DOHH2 (cell line): ENCODE results near the gene JDP2.

ENCODE experiments used
- H3F3A ChIP-seq: fragments of 200-600 bp; sonication (generic), shearing (Covaris generic); 2 replicates; pipeline ENCODE4 v1.6.0; 2016; ENCODE audit warnings: antibody characterized with exemption, mild to moderate bottlenecking; ENCODE audit not compliant: control insufficient read depth, insufficient read depth
- H3K27ac ChIP-seq: fragments of 200-600 bp; sonication (generic); 2 replicates; pipeline ENCODE4 v1.5.1; 2014; ENCODE audit warnings: low read depth, mild to moderate bottlenecking, low read length, moderate library complexity
- H3K27me3 ChIP-seq: fragments of 200-600 bp; sonication (generic); 2 replicates; pipeline ENCODE4 v1.6.1; 2014; ENCODE audit warnings: mild to moderate bottlenecking, low read length, mixed read lengths; ENCODE audit not compliant: control insufficient read depth
- H3K36me3 ChIP-seq: fragments of 200-600 bp; sonication (generic); 2 replicates; pipeline ENCODE4 v1.6.1; 2014; ENCODE audit warnings: mild to moderate bottlenecking, low read length, moderate library complexity, mixed read lengths; ENCODE audit not compliant: control insufficient read depth
- H3K4me1 ChIP-seq: fragments of 200-600 bp; sonication (generic); 2 replicates; pipeline ENCODE4 v1.6.1; 2014; ENCODE audit warnings: mild to moderate bottlenecking, low read length, mixed read lengths; ENCODE audit not compliant: control insufficient read depth
- H3K4me2 ChIP-seq: fragments of 200-600 bp; sonication (generic); 2 replicates; pipeline ENCODE4 v1.6.0; 2014; ENCODE audit warnings: mild to moderate bottlenecking, low read length, moderate library complexity
- H3K4me3 ChIP-seq: fragments of 200-600 bp; sonication (generic); 2 replicates; pipeline ENCODE4 v1.5.1; 2014; ENCODE audit warnings: mild to moderate bottlenecking, low read length, mixed read lengths
- H3K79me2 ChIP-seq: fragments of 200-600 bp; sonication (generic); 2 replicates; pipeline ENCODE4 v1.6.1; 2014; ENCODE audit warnings: mild to moderate bottlenecking, low read length, mixed read lengths; ENCODE audit not compliant: control insufficient read depth
- H3K9me2 ChIP-seq: fragments of 200-600 bp; sonication (generic); replicated peaks from 2 replicates; pipeline ENCODE4 v1.6.1; 2014; ENCODE audit warnings: mild to moderate bottlenecking, low read length, mixed read lengths; ENCODE audit not compliant: control insufficient read depth
- H3K9me3 ChIP-seq: fragments of 200-600 bp; sonication (generic); 2 replicates; pipeline ENCODE4 v1.6.1; 2014; ENCODE audit warnings: antibody characterized with exemption, low read length, mixed read lengths; ENCODE audit not compliant: control insufficient read depth, insufficient read depth
- H4K20me1 ChIP-seq: fragments of 200-600 bp; sonication (generic); 2 replicates; pipeline ENCODE4 v1.6.0; 2014; ENCODE audit warnings: low read depth, mild to moderate bottlenecking, antibody characterized with exemption, low read length, moderate library complexity; ENCODE audit not compliant: control insufficient read depth, insufficient read depth
- EZH2phosphoT487 ChIP-seq: fragments of 200-600 bp; sonication (generic); IDR thresholded peaks from 2 replicates; pipeline ENCODE4 v1.6.1; 2017; ENCODE audit warnings: borderline replicate concordance, mild to moderate bottlenecking, antibody characterized with exemption, low read length, moderate library complexity, mixed read lengths
- TF ChIP-seq, protein P1 (sequence below): fragments of 200-600 bp; sonication (generic); IDR thresholded peaks from one replicate; pipeline ENCODE4 v1.5.1; 2014; ENCODE audit warnings: antibody characterized with exemption, mild to moderate bottlenecking, low read depth, low read length; ENCODE audit not compliant: poor library complexity, severe bottlenecking

The JDP2 gene

DNA sequence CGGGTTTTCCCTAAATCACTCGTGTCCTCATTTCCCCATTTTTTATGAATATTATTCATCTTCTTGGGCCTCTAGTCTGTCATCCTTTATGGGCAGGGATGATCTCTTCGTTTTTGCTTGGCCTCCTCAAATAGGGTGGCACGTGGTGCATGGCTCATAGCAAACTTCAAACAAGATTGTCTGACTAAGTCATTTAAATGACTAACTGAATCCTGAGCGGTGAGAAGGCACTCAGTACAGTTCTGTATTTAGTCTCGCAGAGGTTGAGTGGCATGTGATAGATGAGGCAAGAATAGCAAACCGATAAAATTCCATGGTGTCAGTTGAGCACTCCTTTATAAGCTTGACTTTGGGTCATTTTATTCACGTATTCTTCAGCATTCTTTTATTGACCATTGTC lies 5.7 kb upstream of the JDP2 start:
- no peaks in the 10 kb centered on the region for H3K36me3 ChIP-seq
- H3K4me2 ChIP-seq, result no peak overlapping the region
- no peaks in the 10 kb centered on the region for H3K9me2 ChIP-seq
- peaks cover 4% of the 10 kb centered on the region for H3K9me3 ChIP-seq
- no peak overlapping the region for H3K4me3 ChIP-seq
- no peaks in the 10 kb centered on the region for H3K79me2 ChIP-seq
- H3F3A ChIP-seq, result peaks cover 8% of the 10 kb centered on the region; the same call in 1 of the 2 replicates
- peaks cover 14% of the 10 kb centered on the region for H3K27me3 ChIP-seq
- no peak overlapping the region for H3K27ac ChIP-seq
- TF ChIP-seq EZH2phosphoT487, result no peak
- TF ChIP-seq, protein P1, sequence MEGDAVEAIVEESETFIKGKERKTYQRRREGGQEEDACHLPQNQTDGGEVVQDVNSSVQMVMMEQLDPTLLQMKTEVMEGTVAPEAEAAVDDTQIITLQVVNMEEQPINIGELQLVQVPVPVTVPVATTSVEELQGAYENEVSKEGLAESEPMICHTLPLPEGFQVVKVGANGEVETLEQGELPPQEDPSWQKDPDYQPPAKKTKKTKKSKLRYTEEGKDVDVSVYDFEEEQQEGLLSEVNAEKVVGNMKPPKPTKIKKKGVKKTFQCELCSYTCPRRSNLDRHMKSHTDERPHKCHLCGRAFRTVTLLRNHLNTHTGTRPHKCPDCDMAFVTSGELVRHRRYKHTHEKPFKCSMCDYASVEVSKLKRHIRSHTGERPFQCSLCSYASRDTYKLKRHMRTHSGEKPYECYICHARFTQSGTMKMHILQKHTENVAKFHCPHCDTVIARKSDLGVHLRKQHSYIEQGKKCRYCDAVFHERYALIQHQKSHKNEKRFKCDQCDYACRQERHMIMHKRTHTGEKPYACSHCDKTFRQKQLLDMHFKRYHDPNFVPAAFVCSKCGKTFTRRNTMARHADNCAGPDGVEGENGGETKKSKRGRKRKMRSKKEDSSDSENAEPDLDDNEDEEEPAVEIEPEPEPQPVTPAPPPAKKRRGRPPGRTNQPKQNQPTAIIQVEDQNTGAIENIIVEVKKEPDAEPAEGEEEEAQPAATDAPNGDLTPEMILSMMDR, result no peak
- no peaks in the 10 kb centered on the region for H4K20me1 ChIP-seq
- peaks cover 26% of the 10 kb centered on the region for H3K4me1 ChIP-seq

DNA sequence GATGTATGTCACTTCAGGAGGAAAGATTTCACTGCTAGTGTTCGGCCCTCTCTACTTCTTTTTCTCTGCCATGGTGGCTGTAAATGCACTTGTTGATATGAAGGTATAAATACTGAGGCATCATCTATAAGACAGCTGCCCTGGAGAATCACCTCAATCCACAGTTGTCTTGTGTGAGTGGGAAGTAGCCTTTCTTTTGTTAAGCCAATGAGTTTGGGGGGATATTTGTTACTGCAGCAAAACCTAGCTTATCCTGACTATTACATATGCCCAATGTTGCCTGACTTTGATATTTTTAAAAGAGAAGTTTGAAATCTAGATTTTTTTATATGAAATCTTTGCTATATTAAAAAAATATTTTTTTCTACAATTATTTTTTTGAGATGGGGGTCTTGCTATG lies 3.3 kb upstream of the JDP2 start:
- peaks cover 27% of the 10 kb centered on the region for H3K4me1 ChIP-seq
- H3F3A ChIP-seq, result peaks cover 8% of the 10 kb centered on the region; the same call in 1 of the 2 replicates
- H3K4me2 ChIP-seq, result no peak overlapping the region
- no peak for TF ChIP-seq EZH2phosphoT487
- TF ChIP-seq, protein P1, result no peak
- no peak overlapping the region for H3K4me3 ChIP-seq
- no peak overlapping the region for H3K27ac ChIP-seq
- peaks cover 4% of the 10 kb centered on the region for H3K9me3 ChIP-seq
- H3K27me3 ChIP-seq, result peaks cover 30% of the 10 kb centered on the region
- H4K20me1 ChIP-seq, result no peaks in the 10 kb centered on the region
- H3K36me3 ChIP-seq, result no peaks in the 10 kb centered on the region
- H3K9me2 ChIP-seq, result no peaks in the 10 kb centered on the region
- no peaks in the 10 kb centered on the region for H3K79me2 ChIP-seq

DNA sequence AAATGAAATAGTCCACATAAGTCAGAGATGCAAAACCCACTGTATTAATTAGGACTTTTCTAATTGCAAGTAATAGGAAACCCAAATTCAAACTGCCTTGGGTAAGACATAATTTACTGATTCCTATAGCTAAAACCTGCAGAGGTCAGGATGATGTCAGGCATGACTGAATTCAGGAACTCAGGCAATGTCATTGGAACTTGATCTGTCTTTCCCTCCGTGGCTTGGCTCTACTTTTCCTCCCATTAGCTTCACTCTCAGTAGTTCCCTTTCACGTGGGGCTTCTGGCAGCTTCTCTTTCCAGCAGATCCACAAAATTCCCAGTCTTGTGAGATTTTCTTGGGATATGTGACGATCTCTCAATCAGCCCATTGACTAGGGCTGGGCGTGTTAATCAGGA lies 2.4 kb upstream of the JDP2 start:
- H3K4me1 ChIP-seq, result peaks cover 25% of the 10 kb centered on the region
- H3K27me3 ChIP-seq, result peaks cover 39% of the 10 kb centered on the region
- H3K9me3 ChIP-seq, result peaks cover 4% of the 10 kb centered on the region
- TF ChIP-seq EZH2phosphoT487, result no peak
- TF ChIP-seq, protein P1, result no peak
- no peak overlapping the region for H3K4me2 ChIP-seq
- H3K79me2 ChIP-seq, result no peaks in the 10 kb centered on the region
- H3K9me2 ChIP-seq, result no peaks in the 10 kb centered on the region
- no peaks in the 10 kb centered on the region for H3K36me3 ChIP-seq
- H3F3A ChIP-seq, result peaks cover 8% of the 10 kb centered on the region
- no peak overlapping the region for H3K4me3 ChIP-seq
- H3K27ac ChIP-seq, result no peak overlapping the region
- no peaks in the 10 kb centered on the region for H4K20me1 ChIP-seq
